K562 (cell line): ENCODE data around the gene DNAJC6. TPM values are rescaled to one million over a fixed set of nuclear protein-coding genes. Genes with fewer than 3 reads are reported as not detected.

Source experiments
- ATAC-seq: fragments of 200-7000 bp; cut with Tn5 transposase; 3 replicates; pipeline ENCODE4 v1.9.1; 2020; ENCODE audit warnings: moderate library complexity
- BruUV-seq: library from RNA; stranded (reverse); fragments of 400-500 nt; replicated peaks from 2 replicates; lab custom pipeline; 2021; lab: Mats Ljungman, UMichigan
- CTCF ChIA-PET: fragments of 300-600 bp; formaldehyde crosslinking; extraction: SDS; loops from one replicate; lab custom pipeline; 2021; ENCODE audit warnings: low intra/inter-chr PET ratio; lab: Yijun Ruan, JAX
- POLR2A ChIA-PET: fragments of 300-600, 350-650 bp; sonication (Branson Sonifier 250); formaldehyde crosslinking; extraction: SDS; loops from one replicate; lab custom pipeline; 2021; ENCODE audit warnings: antibody characterized with exemption, inconsistent platforms; lab: Yijun Ruan, JAX
- DNase-seq, 4 experiments: peaks; one replicate each; pipeline versions ENCODE4 v3.0.0 to v3.0.0-alpha.2; 2011 to 2018; ENCODE audit warnings: low spot score in 3 of 4, mixed read lengths in 3 of 4; ENCODE audit errors: extremely low read depth in 1 of 4
- FAIRE-seq: peaks from 2 replicates; lab custom pipeline; 2011; peaks lifted over from hg19 to GRCh38; lab: Jason Lieb, UNC
- H2AFZ ChIP-seq: 2 replicates; pipeline ENCODE4 v1.6.0; 2011; ENCODE audit warnings: low read depth, low read length, control low read depth, inconsistent platforms
- H3K27ac ChIP-seq: fragments of 200-600 bp; 3 replicates; pipeline ENCODE4 v1.8.0; 2011; ENCODE audit warnings: low read depth, mild to moderate bottlenecking, control low read depth, inconsistent platforms, low read length, moderate library complexity, mixed read lengths; ENCODE audit errors: extremely low read depth
- H3K27me3 ChIP-seq, 2 experiments: fragments of 300-600 bp in 1 of 2; 2 replicates in 1 of 2; 3 replicates in 1 of 2; pipeline versions ENCODE4 v1.6.0 to v1.8.0; 2011; ENCODE audit warnings: inconsistent platforms in 2 of 2, low read length in 2 of 2, mild to moderate bottlenecking in 1 of 2, mixed read lengths in 1 of 2, moderate library complexity in 1 of 2; ENCODE audit not compliant: control insufficient read depth in 2 of 2, insufficient read depth in 2 of 2
- H3K36me3 ChIP-seq: fragments of 300-600 bp; 3 replicates; pipeline ENCODE4 v1.8.0; 2011; ENCODE audit warnings: mild to moderate bottlenecking, low read length, inconsistent platforms; ENCODE audit not compliant: control insufficient read depth, insufficient read depth
- H3K4me1 ChIP-seq, 2 experiments: fragments of 200-600 bp in 1 of 2; replicated peaks in 1 of 2; 2 replicates in 1 of 2; 3 replicates in 1 of 2; pipeline versions ENCODE4 v1.5.1 to v1.8.0; 2011; ENCODE audit warnings: inconsistent platforms in 2 of 2, low read length in 2 of 2, mild to moderate bottlenecking in 1 of 2, mixed read lengths in 1 of 2, moderate library complexity in 1 of 2; ENCODE audit not compliant: control insufficient read depth in 2 of 2, insufficient read depth in 2 of 2
- H3K4me2 ChIP-seq: 2 replicates; pipeline ENCODE4 v1.6.1; 2011; ENCODE audit warnings: low read length, control low read depth, inconsistent platforms, mixed read lengths; ENCODE audit not compliant: insufficient read depth
- H3K4me3 ChIP-seq: fragments of 200-600 bp; sonication (generic), shearing (Covaris generic); 2 replicates; pipeline ENCODE4 v1.5.1; 2016; ENCODE audit warnings: control low read depth, inconsistent platforms
- H3K79me2 ChIP-seq: fragments of 200-600 bp; 3 replicates; pipeline ENCODE4 v1.8.0; 2011; ENCODE audit warnings: low read length, inconsistent platforms; ENCODE audit not compliant: control insufficient read depth, insufficient read depth
- H3K9ac ChIP-seq, 2 experiments: 2 replicates each; pipeline versions ENCODE4 v1.6.0 to v1.6.1; 2011; ENCODE audit warnings: low read depth in 2 of 2, low read length in 2 of 2, control low read depth in 1 of 2, inconsistent platforms in 1 of 2, mild to moderate bottlenecking in 1 of 2, mixed read lengths in 1 of 2; ENCODE audit not compliant: insufficient read depth in 1 of 2
- H3K9me1 ChIP-seq: one replicate; pipeline ENCODE4 v1.6.0; 2011; ENCODE audit warnings: inconsistent platforms, mild to moderate bottlenecking, low read length, moderate library complexity; ENCODE audit not compliant: control insufficient read depth, insufficient read depth
- H3K9me3 ChIP-seq: replicated peaks from 2 replicates; pipeline ENCODE4 v1.5.1; 2011; ENCODE audit warnings: low read depth, low read length, inconsistent platforms; ENCODE audit not compliant: control insufficient read depth, insufficient read depth
- H4K20me1 ChIP-seq: replicated peaks from 2 replicates; pipeline ENCODE4 v1.6.1; 2011; ENCODE audit warnings: low read length, inconsistent platforms, mixed read lengths; ENCODE audit not compliant: control insufficient read depth, insufficient read depth
- BRF2 ChIP-seq: IDR thresholded peaks from 3 replicates; pipeline ENCODE4 v1.6.1; 2011; ENCODE audit warnings: borderline replicate concordance, mild to moderate bottlenecking; ENCODE audit not compliant: insufficient read length, insufficient read depth
- FIP1L1 ChIP-seq: fragments of 200-400 bp; formaldehyde crosslinking; IDR thresholded peaks from 2 replicates; pipeline ENCODE4 v1.6.1; 2018; ENCODE audit warnings: mild to moderate bottlenecking, low read depth, low read length; ENCODE audit not compliant: poor library complexity, severe bottlenecking
- GTF3C2 ChIP-seq: IDR thresholded peaks from 3 replicates; pipeline ENCODE4 v1.6.1; 2011; ENCODE audit warnings: borderline replicate concordance, mild to moderate bottlenecking, moderate library complexity; ENCODE audit not compliant: insufficient read length; ENCODE audit errors: extremely low read depth
- KDM1A ChIP-seq, 2 experiments: fragments of 450-650 bp; IDR thresholded peaks; 2 replicates each; pipeline ENCODE4 v1.6.1; 2016; ENCODE audit warnings: mild to moderate bottlenecking in 2 of 2
- PRPF4 ChIP-seq: fragments of 200-400 bp; formaldehyde crosslinking; IDR thresholded peaks from one replicate; pipeline ENCODE4 v1.6.1; 2017; ENCODE audit warnings: low read length, low read depth, mild to moderate bottlenecking; ENCODE audit not compliant: insufficient read depth, poor library complexity, severe bottlenecking
- SRSF7 ChIP-seq: fragments of 200-400 bp; formaldehyde crosslinking; optimal IDR thresholded peaks from 2 replicates; pipeline ENCODE3; 2017; ENCODE audit warnings: mild to moderate bottlenecking, low read depth, low read length
- TCF7 ChIP-seq: sonication (generic); IDR thresholded peaks from 2 replicates; pipeline ENCODE4 v1.6.1; 2016; ENCODE audit warnings: antibody characterized with exemption, borderline replicate concordance
- U2AF2 ChIP-seq: fragments of 200-400 bp; formaldehyde crosslinking; optimal IDR thresholded peaks from 2 replicates; pipeline ENCODE3; 2017; ENCODE audit warnings: low read depth, mild to moderate bottlenecking, low read length
- ZBTB9 ChIP-seq: fragments of 450-650 bp; formaldehyde crosslinking; IDR thresholded peaks from 2 replicates; pipeline ENCODE4 v1.4.0; 2020; ENCODE audit warnings: mild to moderate bottlenecking, moderate library complexity
- ZNF639 ChIP-seq, 2 experiments: fragments of 200-800 bp in 1 of 2; sonication (Bioruptor generic) in 1 of 2; sonication (generic) in 1 of 2; formaldehyde crosslinking in 1 of 2; IDR thresholded peaks in 1 of 2; conservative IDR thresholded peaks in 1 of 2; 2 replicates each; pipeline versions ENCODE4 v1.5.0 to v1.6.1; 2016 to 2020; ENCODE audit warnings: missing compliant biosample characterization in 1 of 2, missing genetic modification characterization in 1 of 2, missing genetic modification reagents in 1 of 2
- WGBS: fragments of 100-300 bp; shearing (Covaris generic); methylation state at CpG from one replicate; pipeline ENCODE4 v1.1.6; 2016; ENCODE audit warnings: low coverage, mixed read lengths; ENCODE audit not compliant: insufficient coverage; ENCODE audit errors: missing lambda C conversion rate; 5-methylcytosine and 5-hydroxymethylcytosine counted together
- in situ Hi-C: fragments of 300-500 bp; cut with MboI; formaldehyde crosslinking; loops from 4 replicates; pipeline ENCODE4 v1.15.0; 2018; ENCODE audit warnings: inconsistent platforms, mixed read lengths
- intact Hi-C: fragments of 100-400 bp; cut with micrococcal nuclease; formaldehyde crosslinking; loops from 2 replicates; pipeline ENCODE4 v1.14.2; 2022
- polyA plus RNA-seq, 8 experiments: library from polyadenylated mRNA; depleted of rRNA in 4 of 8; stranded (reverse) in 5 of 8; unstranded in 3 of 8; fragments of >200 nt; fragmentation: Nextera tagmentation in 2 of 8; fragmentation: Illumina TruSeq in 1 of 8; extraction: Ambion mirVana in 2 of 8; extraction: Trizol in 1 of 8; gene quantifications; 2 replicates each; pipeline versions ENCODE4 v1.2.1 to v1.2.3, GENCODE V29; 2011 to 2014; ENCODE audit warnings: inconsistent platforms in 1 of 8, missing spikeins in 1 of 8
- total RNA-seq, 7 experiments: library from RNA; depleted of rRNA in 6 of 7; stranded (reverse); fragments of >200 nt in 6 of 7; fragmentation: Illumina TruSeq in 2 of 7; extraction: Trizol in 2 of 7; gene quantifications; 2 replicates each; pipeline versions ENCODE4 v1.2.1 to v1.2.3, GENCODE V29; 2011 to 2021; ENCODE audit warnings: low replicate concordance in 1 of 7

DNAJC6 gene
- total and polyA plus RNA-seq, 9 of the 15 experiments (the other 6 are each of a cell fraction or from before 2014, with no cell fraction given), result 6.7 to 78.7 (median 28.0) TPM

- DNase-seq (no peak), FAIRE-seq (no peak), ATAC-seq (no peak; the same call in 1 of the 3 replicates)
- H3K4me3 ChIP-seq, result peak within 1 kb of the TSS; percentile 83
- H3K27me3 ChIP-seq, result no peaks in the 10 kb centered on the region
- peak within 1 kb of the TSS; percentile 79 for H2AFZ ChIP-seq
- intact Hi-C loops (loop anchor here (2.0 to 5.0 kb wide), 5 partner anchors 57 to 353 kb away; no protein-coding TSS in a partner anchor), in situ Hi-C loops (loop anchor here (10.0 kb wide), 1 partner anchor 356 kb away; no protein-coding TSS in a partner anchor)
- under 1% methylated on average over 38 of the region's 60 CpGs for WGBS
- CTCF ChIA-PET, result no interaction called here
- peak within 1 kb of the TSS; percentile 95 for H3K27ac ChIP-seq
- peaks cover 29% of the 10 kb centered on the region for H3K36me3 ChIP-seq
- H3K79me2 ChIP-seq, result peaks cover 53% of the 10 kb centered on the region
- H4K20me1 ChIP-seq, result peaks cover 3% of the 10 kb centered on the region; the same call in 1 of the 2 replicates
- POLR2A ChIA-PET, result interaction anchor here (0.8 to 1.3 kb wide), 5 partner anchors 8 to 276 kb away, joined by 3 to 5 read pairs (median 3); no protein-coding TSS in a partner anchor
- peaks cover 25 to 65% of the 10 kb centered on the region in 2 experiments for H3K4me1 ChIP-seq
- H3K9ac ChIP-seq, result peak within 1 kb of the TSS; percentile 95 to 99
- peak within 1 kb of the TSS; percentile 95 for H3K4me2 ChIP-seq
- H3K9me1 ChIP-seq, result no peaks in the 10 kb centered on the region
- no TSS peak for BruUV-seq
- no peaks in the 10 kb centered on the region for H3K9me3 ChIP-seq
- no peak for TF ChIP-seq GTF3C2
- TF ChIP-seq ZNF639 (CRISPR knock-in tag; conservative IDR thresholded peaks at IDR 0.05 in 1 of 2, IDR thresholded peaks at IDR 0.05 in 1 of 2), result peak in 1 of 2 experiments; percentile 100; a peak in 2 of 4 replicates
- no peak for TF ChIP-seq KDM1A (IDR thresholded peaks at IDR 0.05)
- peak; percentile 67 for TF ChIP-seq FIP1L1
- TF ChIP-seq TCF7, result no peak
- TF ChIP-seq SRSF7, result no peak
- no peak for TF ChIP-seq BRF2
- TF ChIP-seq U2AF2, result no peak
- TF ChIP-seq PRPF4, result no peak
- TF ChIP-seq ZBTB9 (CRISPR knock-in tag), result peak; percentile 35; the same call in 1 of the 2 replicates
These were observed 111.4 kb downstream of the DNAJC6 start, which contains the start of the genes LEPR and LEPROT for GRCh38 chr1:65420590-65421350. Gene LEPR, plus strand, starts transcription at chr1:65420668. Its CDS starts 144,898 bp downstream, at chr1:65565566. Gene LEPROT, plus strand, starts transcription at chr1:65420668. Its CDS starts 57 bp downstream, at chr1:65420725.
